K562 (cell line): Measurements from ENCODE around the gene LYPD5. TPM values are rescaled to one million over a fixed set of nuclear protein-coding genes. Genes with fewer than 3 reads are reported as not detected.

ENCODE experiments used
- BCOR ChIP-seq: fragments of 450-650 bp; IDR thresholded peaks from 2 replicates; pipeline ENCODE4 v1.6.1; 2016
- BRD4 ChIP-seq: fragments of 200-600 bp; sonication (generic); IDR thresholded peaks from 2 replicates; pipeline ENCODE4 v1.6.1; 2017; ENCODE audit warnings: inconsistent platforms
- CBFB ChIP-seq: sonication (generic); formaldehyde crosslinking; IDR thresholded peaks from 2 replicates; pipeline ENCODE4 v1.4.0; 2020; ENCODE audit warnings: mild to moderate bottlenecking, missing genetic modification reagents
- CBX5 ChIP-seq: IDR thresholded peaks from 2 replicates; pipeline ENCODE4 v1.6.1; 2014; ENCODE audit warnings: low read depth, borderline replicate concordance
- DIDO1 ChIP-seq: fragments of 450-650 bp; IDR thresholded peaks from 2 replicates; pipeline ENCODE4 v1.6.1; 2016; ENCODE audit warnings: low read depth, missing biosample characterization, missing genetic modification characterization
- HDAC1 ChIP-seq, 2 experiments: fragments of 450-650 bp; IDR thresholded peaks; 2 replicates each; pipeline ENCODE4 v1.6.1; 2016 to 2017; ENCODE audit warnings: inconsistent platforms in 1 of 2, mild to moderate bottlenecking in 1 of 2, moderate library complexity in 1 of 2
- ILK ChIP-seq: fragments of 450-650 bp; IDR thresholded peaks from 2 replicates; pipeline ENCODE4 v1.6.1; 2016; ENCODE audit warnings: missing genetic modification characterization, low read depth, mild to moderate bottlenecking, missing compliant biosample characterization, moderate library complexity, borderline replicate concordance
- RBFOX2 ChIP-seq: fragments of 200-400 bp; formaldehyde crosslinking; IDR thresholded peaks from 2 replicates; pipeline ENCODE4 v1.6.1; 2017; ENCODE audit warnings: low read depth, mild to moderate bottlenecking, low read length, moderate library complexity
- SMARCA5 ChIP-seq: fragments of 450-650 bp; IDR thresholded peaks from 2 replicates; pipeline ENCODE4 v1.6.1; 2016
- SNIP1 ChIP-seq: fragments of 450-650 bp; IDR thresholded peaks from 2 replicates; pipeline ENCODE4 v1.7.1; 2017; ENCODE audit warnings: low read depth, mild to moderate bottlenecking
- SRSF7 ChIP-seq: fragments of 200-400 bp; formaldehyde crosslinking; optimal IDR thresholded peaks from 2 replicates; pipeline ENCODE3; 2017; ENCODE audit warnings: mild to moderate bottlenecking, low read depth, low read length
- TSC22D4 ChIP-seq: fragments of 450-650 bp; IDR thresholded peaks from 2 replicates; pipeline ENCODE4 v1.6.1; 2016; ENCODE audit warnings: missing genetic modification characterization, missing biosample characterization, control low read depth
- ZNF444 ChIP-seq: fragments of 250-450 bp; sonication (Bioruptor Pico); IDR thresholded peaks from 2 replicates; pipeline ENCODE4 v1.4.0; 2020; ENCODE audit warnings: mild to moderate bottlenecking, moderate library complexity
- polyA plus RNA-seq, 8 experiments: library from polyadenylated mRNA; depleted of rRNA in 4 of 8; stranded (reverse) in 5 of 8; unstranded in 3 of 8; fragments of >200 nt; fragmentation: Nextera tagmentation in 2 of 8; fragmentation: Illumina TruSeq in 1 of 8; extraction: Ambion mirVana in 2 of 8; extraction: Trizol in 1 of 8; gene quantifications; 2 replicates each; pipeline versions ENCODE4 v1.2.1 to v1.2.3, GENCODE V29; 2011 to 2014; ENCODE audit warnings: inconsistent platforms in 1 of 8, missing spikeins in 1 of 8
- total RNA-seq, 7 experiments: library from RNA; depleted of rRNA in 6 of 7; stranded (reverse); fragments of >200 nt in 6 of 7; fragmentation: Illumina TruSeq in 2 of 7; extraction: Trizol in 2 of 7; gene quantifications; 2 replicates each; pipeline versions ENCODE4 v1.2.1 to v1.2.3, GENCODE V29; 2011 to 2021; ENCODE audit warnings: low replicate concordance in 1 of 7
- TF ChIP-seq, protein P1 (sequence below): sonication (generic); formaldehyde crosslinking; IDR thresholded peaks from 2 replicates; pipeline ENCODE4 v1.8.1; 2023; ENCODE audit warnings: mild to moderate bottlenecking, missing genetic modification reagents
- TF ChIP-seq, protein P2 (sequence below), 2 experiments: fragments of 450-650 bp; IDR thresholded peaks; 2 replicates each; pipeline ENCODE4 v1.6.1; 2018; ENCODE audit warnings: mild to moderate bottlenecking in 2 of 2, low read depth in 1 of 2; ENCODE audit not compliant: partially characterized antibody in 2 of 2
- TF ChIP-seq, protein P3 (sequence below): sonication (generic); formaldehyde crosslinking; IDR thresholded peaks from 2 replicates; pipeline ENCODE4 v1.8.1; 2022; ENCODE audit warnings: missing genetic modification reagents
- TF ChIP-seq, protein P4 (sequence below): fragments of 450-650 bp; IDR thresholded peaks from 2 replicates; pipeline ENCODE4 v1.6.1; 2018; ENCODE audit warnings: mild to moderate bottlenecking, low read depth; ENCODE audit not compliant: partially characterized antibody

The LYPD5 gene
- total and polyA plus RNA-seq, 9 of the 15 experiments (the other 6 are each of a cell fraction or from before 2014, with no cell fraction given): 0.03 to 0.22 (median 0.10) TPM; not detected in 3

DNA sequence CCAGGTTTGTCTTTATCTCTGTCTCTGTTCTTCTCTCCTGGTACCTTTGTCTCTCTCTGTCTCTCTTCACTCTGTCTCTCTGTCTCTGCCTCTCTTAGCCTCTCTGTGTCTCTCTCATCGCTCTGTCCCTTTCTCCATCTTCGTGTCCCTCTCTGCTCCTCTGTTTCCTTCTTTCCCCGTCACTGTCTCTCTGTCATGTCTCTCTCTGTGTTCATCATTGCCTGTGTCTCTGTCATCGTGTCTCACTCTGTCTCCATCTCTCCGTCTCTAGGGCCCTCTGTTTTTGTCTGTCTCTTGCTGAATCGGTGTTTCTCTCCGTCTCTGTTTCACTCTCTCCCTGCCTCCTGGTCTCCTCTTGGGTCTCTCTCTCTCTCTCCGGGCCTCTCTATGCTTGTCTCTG lies 18.6 kb downstream of the LYPD5 start (continued):
- TF ChIP-seq, protein P1, sequence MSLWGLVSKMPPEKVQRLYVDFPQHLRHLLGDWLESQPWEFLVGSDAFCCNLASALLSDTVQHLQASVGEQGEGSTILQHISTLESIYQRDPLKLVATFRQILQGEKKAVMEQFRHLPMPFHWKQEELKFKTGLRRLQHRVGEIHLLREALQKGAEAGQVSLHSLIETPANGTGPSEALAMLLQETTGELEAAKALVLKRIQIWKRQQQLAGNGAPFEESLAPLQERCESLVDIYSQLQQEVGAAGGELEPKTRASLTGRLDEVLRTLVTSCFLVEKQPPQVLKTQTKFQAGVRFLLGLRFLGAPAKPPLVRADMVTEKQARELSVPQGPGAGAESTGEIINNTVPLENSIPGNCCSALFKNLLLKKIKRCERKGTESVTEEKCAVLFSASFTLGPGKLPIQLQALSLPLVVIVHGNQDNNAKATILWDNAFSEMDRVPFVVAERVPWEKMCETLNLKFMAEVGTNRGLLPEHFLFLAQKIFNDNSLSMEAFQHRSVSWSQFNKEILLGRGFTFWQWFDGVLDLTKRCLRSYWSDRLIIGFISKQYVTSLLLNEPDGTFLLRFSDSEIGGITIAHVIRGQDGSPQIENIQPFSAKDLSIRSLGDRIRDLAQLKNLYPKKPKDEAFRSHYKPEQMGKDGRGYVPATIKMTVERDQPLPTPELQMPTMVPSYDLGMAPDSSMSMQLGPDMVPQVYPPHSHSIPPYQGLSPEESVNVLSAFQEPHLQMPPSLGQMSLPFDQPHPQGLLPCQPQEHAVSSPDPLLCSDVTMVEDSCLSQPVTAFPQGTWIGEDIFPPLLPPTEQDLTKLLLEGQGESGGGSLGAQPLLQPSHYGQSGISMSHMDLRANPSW (CRISPR knock-in tag): no peak
- TF ChIP-seq, protein P2, sequence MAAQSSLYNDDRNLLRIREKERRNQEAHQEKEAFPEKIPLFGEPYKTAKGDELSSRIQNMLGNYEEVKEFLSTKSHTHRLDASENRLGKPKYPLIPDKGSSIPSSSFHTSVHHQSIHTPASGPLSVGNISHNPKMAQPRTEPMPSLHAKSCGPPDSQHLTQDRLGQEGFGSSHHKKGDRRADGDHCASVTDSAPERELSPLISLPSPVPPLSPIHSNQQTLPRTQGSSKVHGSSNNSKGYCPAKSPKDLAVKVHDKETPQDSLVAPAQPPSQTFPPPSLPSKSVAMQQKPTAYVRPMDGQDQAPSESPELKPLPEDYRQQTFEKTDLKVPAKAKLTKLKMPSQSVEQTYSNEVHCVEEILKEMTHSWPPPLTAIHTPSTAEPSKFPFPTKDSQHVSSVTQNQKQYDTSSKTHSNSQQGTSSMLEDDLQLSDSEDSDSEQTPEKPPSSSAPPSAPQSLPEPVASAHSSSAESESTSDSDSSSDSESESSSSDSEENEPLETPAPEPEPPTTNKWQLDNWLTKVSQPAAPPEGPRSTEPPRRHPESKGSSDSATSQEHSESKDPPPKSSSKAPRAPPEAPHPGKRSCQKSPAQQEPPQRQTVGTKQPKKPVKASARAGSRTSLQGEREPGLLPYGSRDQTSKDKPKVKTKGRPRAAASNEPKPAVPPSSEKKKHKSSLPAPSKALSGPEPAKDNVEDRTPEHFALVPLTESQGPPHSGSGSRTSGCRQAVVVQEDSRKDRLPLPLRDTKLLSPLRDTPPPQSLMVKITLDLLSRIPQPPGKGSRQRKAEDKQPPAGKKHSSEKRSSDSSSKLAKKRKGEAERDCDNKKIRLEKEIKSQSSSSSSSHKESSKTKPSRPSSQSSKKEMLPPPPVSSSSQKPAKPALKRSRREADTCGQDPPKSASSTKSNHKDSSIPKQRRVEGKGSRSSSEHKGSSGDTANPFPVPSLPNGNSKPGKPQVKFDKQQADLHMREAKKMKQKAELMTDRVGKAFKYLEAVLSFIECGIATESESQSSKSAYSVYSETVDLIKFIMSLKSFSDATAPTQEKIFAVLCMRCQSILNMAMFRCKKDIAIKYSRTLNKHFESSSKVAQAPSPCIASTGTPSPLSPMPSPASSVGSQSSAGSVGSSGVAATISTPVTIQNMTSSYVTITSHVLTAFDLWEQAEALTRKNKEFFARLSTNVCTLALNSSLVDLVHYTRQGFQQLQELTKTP (IDR thresholded peaks at IDR 0.05; ENCODE audit: low read depth in 1 of 2, partially characterized antibody in 2 of 2): no peak
- TF ChIP-seq, protein P3, sequence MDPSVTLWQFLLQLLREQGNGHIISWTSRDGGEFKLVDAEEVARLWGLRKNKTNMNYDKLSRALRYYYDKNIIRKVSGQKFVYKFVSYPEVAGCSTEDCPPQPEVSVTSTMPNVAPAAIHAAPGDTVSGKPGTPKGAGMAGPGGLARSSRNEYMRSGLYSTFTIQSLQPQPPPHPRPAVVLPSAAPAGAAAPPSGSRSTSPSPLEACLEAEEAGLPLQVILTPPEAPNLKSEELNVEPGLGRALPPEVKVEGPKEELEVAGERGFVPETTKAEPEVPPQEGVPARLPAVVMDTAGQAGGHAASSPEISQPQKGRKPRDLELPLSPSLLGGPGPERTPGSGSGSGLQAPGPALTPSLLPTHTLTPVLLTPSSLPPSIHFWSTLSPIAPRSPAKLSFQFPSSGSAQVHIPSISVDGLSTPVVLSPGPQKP (CRISPR knock-in tag): no peak
- TF ChIP-seq HDAC1 (IDR thresholded peaks at IDR 0.05) (peak in 1 of 2 experiments; percentile 49; a peak in 1 of 4 replicates), TSC22D4 (tag) (no peak), BCOR (peak; percentile 71; the same call in 1 of the 2 replicates), ILK (no peak), CBFB (CRISPR knock-in tag) (no peak), SNIP1 (0 out of 2 replicates have a peak, but pooled peaks have one; percentile 33), CBX5 (no peak), SRSF7 (no peak), SMARCA5 (0 out of 2 replicates have a peak, but pooled peaks have one; percentile 49), ZNF444 (CRISPR knock-in tag) (no peak), BRD4 (no peak), DIDO1 (no peak), RBFOX2 (no peak)
- TF ChIP-seq, protein P4, sequence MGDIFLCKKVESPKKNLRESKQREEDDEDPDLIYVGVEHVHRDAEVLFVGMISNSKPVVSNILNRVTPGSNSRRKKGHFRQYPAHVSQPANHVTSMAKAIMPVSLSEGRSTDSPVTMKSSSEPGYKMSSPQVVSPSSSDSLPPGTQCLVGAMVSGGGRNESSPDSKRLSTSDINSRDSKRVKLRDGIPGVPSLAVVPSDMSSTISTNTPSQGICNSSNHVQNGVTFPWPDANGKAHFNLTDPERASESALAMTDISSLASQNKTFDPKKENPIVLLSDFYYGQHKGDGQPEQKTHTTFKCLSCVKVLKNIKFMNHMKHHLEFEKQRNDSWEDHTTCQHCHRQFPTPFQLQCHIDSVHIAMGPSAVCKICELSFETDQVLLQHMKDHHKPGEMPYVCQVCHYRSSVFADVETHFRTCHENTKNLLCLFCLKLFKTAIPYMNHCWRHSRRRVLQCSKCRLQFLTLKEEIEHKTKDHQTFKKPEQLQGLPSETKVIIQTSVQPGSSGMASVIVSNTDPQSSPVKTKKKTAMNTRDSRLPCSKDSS: peak; percentile 16
